Thyroid gland (tissue), 4 donors: ENCODE measurements around the gene AKAP5. TPM values are rescaled to one million over a fixed set of nuclear protein-coding genes. Genes with fewer than 3 reads are reported as not detected.

ENCODE experiments used
- DNase-seq, 2 donors: peaks; one replicate each; pipeline ENCODE4 v3.0.0-alpha.2; 2019
- H3K27ac ChIP-seq, 3 donors: fragments of 200-600 bp; sonication (generic); 1 replicate in 2 of 3; 2 replicates in 1 of 3; pipeline ENCODE4 v1.5.1; 2016 to 2019; ENCODE audit warnings: mild to moderate bottlenecking in 1 of 3, moderate library complexity in 1 of 3
- H3K27me3 ChIP-seq: fragments of 200-600 bp; sonication (generic); one replicate; pipeline ENCODE4 v1.5.1; 2019
- H3K36me3 ChIP-seq, 2 donors: fragments of 200-600 bp; sonication (generic); one replicate each; pipeline ENCODE4 v1.5.1; 2016 to 2019
- H3K4me1 ChIP-seq, 2 donors: fragments of 200-600 bp; sonication (generic); one replicate each; pipeline ENCODE4 v1.5.1; 2017 to 2019
- H3K4me3 ChIP-seq, 3 donors: fragments of 200-600 bp; sonication (generic); replicated peaks in 1 of 3; 1 replicate in 2 of 3; 2 replicates in 1 of 3; pipeline ENCODE4 v1.5.1; 2016; ENCODE audit warnings: mild to moderate bottlenecking in 1 of 3
- H3K9me3 ChIP-seq: fragments of 200-600 bp; sonication (generic); one replicate; pipeline ENCODE4 v1.5.1; 2017
- CTCF ChIP-seq, 6 experiments: fragments of 200-600 bp in 3 of 6; fragments of 450-650 bp in 3 of 6; sonication (generic) in 3 of 6; IDR thresholded peaks; one replicate each; pipeline ENCODE4 v1.5.1; 2016 to 2019; ENCODE audit warnings: antibody characterized with exemption in 6 of 6, mild to moderate bottlenecking in 2 of 6, inconsistent platforms in 1 of 6, moderate library complexity in 1 of 6
- POLR2A ChIP-seq, 2 donors: fragments of 450-650 bp; IDR thresholded peaks; one replicate each; pipeline ENCODE4 v1.6.1; 2017; ENCODE audit warnings: antibody characterized with exemption in 2 of 2, mild to moderate bottlenecking in 2 of 2, moderate library complexity in 1 of 2
- WGBS, 2 donors: methylation state at CpG; one replicate each; pipeline ENCODE4 v1.1.5; 2017; 5-methylcytosine and 5-hydroxymethylcytosine counted together
- intact Hi-C: fragments of 100-400 bp; cut with DNase I; formaldehyde crosslinking; loops from one replicate; pipeline ENCODE4 v1.15.1; 2023
- total RNA-seq, 4 donors: library from RNA; depleted of rRNA; stranded (reverse); fragments of >200 nt; gene quantifications; one replicate each; pipeline ENCODE4 v1.2.3, GENCODE V29; 2016

AKAP5 gene
- total RNA-seq, 4 donors from 2014 or later = 0.92 to 1.3 (median 1.0) TPM

DNA sequence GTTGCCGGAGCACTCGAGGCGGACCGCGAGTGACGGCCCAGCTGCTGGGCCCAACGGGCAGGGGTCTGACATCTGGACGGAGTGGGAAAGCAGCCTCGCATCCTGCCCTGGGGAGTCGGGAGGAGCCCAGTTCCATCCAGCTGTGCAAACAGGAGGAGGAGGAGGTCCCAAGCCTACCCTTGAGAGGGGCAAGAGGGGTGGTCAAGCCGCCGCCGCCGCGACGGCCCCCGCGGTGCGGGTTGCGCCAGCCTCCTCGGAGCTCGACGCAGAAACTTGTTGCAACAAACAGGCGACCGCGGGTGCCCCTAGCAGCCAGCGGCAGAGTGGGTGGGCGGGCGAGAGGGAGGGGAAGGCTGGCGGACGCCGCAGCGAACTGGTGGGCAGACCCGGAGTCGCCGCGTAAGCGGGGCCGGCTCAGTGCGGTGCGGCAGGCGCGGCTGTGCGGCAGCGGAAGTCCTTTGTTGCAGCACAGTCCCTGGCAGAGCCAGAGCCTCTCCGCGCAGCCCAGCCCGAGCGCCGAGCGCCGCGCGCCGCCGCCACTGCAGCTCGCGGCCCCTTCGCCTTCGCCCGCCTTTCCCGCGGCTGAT, 39.1 kb downstream of the AKAP5 start, which contains the start of gene ZBTB1:
ZBTB1 (plus strand) TSS at position 461 of the 587 bp plus-strand sequence. CDS start 16,735 bp downstream, outside the sequence.
- intact Hi-C loops = no loop called here

GRCh38 chr14:64504897-64505794, 39.8 kb downstream of the AKAP5 start:
- WGBS, 2 donors = 1% methylated on average over 24 to 51 of the region's 68 CpGs
- intact Hi-C loops = no loop called here
- Histone ChIP-seq H3K36me3 (no peaks in the 10 kb centered on the region), H3K27me3 (no peaks in the 10 kb centered on the region), H3K4me1 (peaks cover 45 to 60% of the 10 kb centered on the region in 2 donors), H3K27ac (peak overlapping the region; percentile 99 to 100 (median 99)), H3K9me3 (no peaks in the 10 kb centered on the region), H3K4me3 (peak overlapping the region; percentile 66 to 89 (median 79))
- DNase-seq = peak; percentile 92 to 94
- TF ChIP-seq CTCF (IDR thresholded peaks at IDR 0.05) (peak in 1 of 6 experiments; percentile 15), POLR2A (IDR thresholded peaks at IDR 0.05) (peak in 1 of 2 donors; percentile 67)

More for the DNA sequence above, 39.1 kb downstream of the AKAP5 start, which contains the start of gene ZBTB1:
- H3K27ac ChIP-seq = peak within 1 kb of the TSS; percentile 99 to 100 (median 99)
- DNase-seq = peak; percentile 85 to 86
- 0% methylated on average over 1 to 39 of the region's 63 CpGs for WGBS, 2 donors
- TF ChIP-seq POLR2A (IDR thresholded peaks at IDR 0.05) (peak; percentile 42 to 89), CTCF (IDR thresholded peaks at IDR 0.05) (no peak)
- H3K4me3 ChIP-seq = peak within 1 kb of the TSS; percentile 66 to 89 (median 79)
- no peaks in the 10 kb centered on the region for H3K27me3 ChIP-seq
- H3K9me3 ChIP-seq = no peaks in the 10 kb centered on the region
- H3K4me1 ChIP-seq = peaks cover 51 to 65% of the 10 kb centered on the region in 2 donors
- H3K36me3 ChIP-seq = no peaks in the 10 kb centered on the region

DNA sequence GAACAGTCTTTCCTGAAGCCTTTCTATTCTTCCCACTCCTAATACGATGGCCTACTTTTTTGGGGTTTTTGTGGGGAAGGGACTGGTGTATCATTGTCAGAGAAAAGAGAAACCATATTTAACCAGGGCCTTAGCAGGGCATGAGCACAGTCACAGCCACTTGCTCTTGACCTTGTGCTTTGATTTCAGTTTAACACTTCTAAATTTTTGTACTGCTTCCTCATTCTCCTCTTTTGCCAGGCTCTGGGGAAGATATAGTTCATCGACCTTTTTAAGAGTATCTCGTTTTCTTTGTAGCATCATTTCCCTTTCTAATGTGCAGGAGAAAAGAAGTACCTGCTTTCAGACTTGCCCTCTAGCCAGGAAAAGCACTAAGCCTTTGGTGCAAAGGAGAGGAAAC, 41.4 kb downstream of the AKAP5 start:
- H3K27ac ChIP-seq = peak overlapping the region; percentile 4 to 100 (median 99)
- no peaks in the 10 kb centered on the region for H3K9me3 ChIP-seq
- intact Hi-C loops = no loop called here
- peaks cover 47 to 61% of the 10 kb centered on the region in 2 donors for H3K4me1 ChIP-seq
- no peak for TF ChIP-seq CTCF (IDR thresholded peaks at IDR 0.05)
- TF ChIP-seq POLR2A (IDR thresholded peaks at IDR 0.05) = no peak
- no peak for DNase-seq
- no peaks in the 10 kb centered on the region for H3K27me3 ChIP-seq
- no peak overlapping the region for H3K4me3 ChIP-seq
- WGBS, 2 donors = 32 to 33% methylated on average over 3 of the region's 3 CpGs
- no peaks in the 10 kb centered on the region for H3K36me3 ChIP-seq

DNA sequence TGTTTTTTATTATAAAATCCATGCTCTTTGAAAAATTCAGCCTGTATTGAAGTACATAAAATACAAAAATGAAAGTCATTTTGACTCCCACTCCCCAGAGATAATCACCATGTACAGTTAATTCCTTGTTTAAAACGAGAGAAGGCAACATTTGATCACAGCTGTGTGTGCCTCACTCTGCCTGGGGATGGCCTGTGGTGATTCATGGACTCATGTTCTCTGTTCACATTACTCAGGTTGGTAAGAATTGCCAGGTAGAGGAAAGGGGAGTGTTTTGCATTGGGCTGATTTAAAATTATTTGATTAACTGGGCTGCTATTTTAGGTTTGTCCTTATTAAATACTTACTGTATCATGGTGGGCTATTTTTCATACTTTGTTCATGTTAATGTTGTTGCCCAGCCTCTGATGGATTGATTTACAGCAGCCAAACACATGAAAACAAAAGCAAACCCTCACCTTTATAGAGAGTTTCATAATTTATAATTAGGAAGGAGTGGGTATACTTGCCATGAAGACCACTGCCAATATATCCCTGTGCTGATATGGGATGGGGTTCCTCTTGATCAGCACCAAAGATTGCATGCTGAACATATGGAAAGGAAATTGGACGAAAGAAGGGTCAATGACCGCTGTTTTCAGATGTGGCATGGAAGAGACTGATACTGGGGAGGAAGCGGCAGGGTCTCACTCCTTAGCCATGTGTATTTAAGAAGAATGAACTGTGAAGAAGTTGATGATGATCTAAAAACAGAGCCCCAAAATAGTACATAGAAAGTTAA, 42.3 kb downstream of the AKAP5 start:
- H3K4me1 ChIP-seq = peaks cover 45 to 61% of the 10 kb centered on the region in 2 donors
- no peaks in the 10 kb centered on the region for H3K9me3 ChIP-seq
- WGBS, 2 donors = 77 to 81% methylated on average over 4 of the region's 4 CpGs
- no peak for DNase-seq
- intact Hi-C loops = no loop called here
- no peaks in the 10 kb centered on the region for H3K27me3 ChIP-seq
- H3K27ac ChIP-seq = peak overlapping the region; percentile 25 to 100 (median 34)
- no peak overlapping the region for H3K4me3 ChIP-seq
- TF ChIP-seq POLR2A (IDR thresholded peaks at IDR 0.05) = no peak
- no peak for TF ChIP-seq CTCF (IDR thresholded peaks at IDR 0.05)
- H3K36me3 ChIP-seq = no peaks in the 10 kb centered on the region
